GM19438 (cell line): ENCODE data around the gene CAPZA1.
"Not testable (repeated sequence)": the region's sequence is repeated elsewhere in the genome, so short reads cannot be mapped to it uniquely, and the experiment has no call there.

Experiments
- ATAC-seq: cut with Tn5 transposase; IDR thresholded peaks from one replicate; pipeline ENCODE4 v1.9.1; 2021; ENCODE audit warnings: low read depth; ENCODE audit not compliant: unreplicated experiment

CAPZA1 gene

DNA sequence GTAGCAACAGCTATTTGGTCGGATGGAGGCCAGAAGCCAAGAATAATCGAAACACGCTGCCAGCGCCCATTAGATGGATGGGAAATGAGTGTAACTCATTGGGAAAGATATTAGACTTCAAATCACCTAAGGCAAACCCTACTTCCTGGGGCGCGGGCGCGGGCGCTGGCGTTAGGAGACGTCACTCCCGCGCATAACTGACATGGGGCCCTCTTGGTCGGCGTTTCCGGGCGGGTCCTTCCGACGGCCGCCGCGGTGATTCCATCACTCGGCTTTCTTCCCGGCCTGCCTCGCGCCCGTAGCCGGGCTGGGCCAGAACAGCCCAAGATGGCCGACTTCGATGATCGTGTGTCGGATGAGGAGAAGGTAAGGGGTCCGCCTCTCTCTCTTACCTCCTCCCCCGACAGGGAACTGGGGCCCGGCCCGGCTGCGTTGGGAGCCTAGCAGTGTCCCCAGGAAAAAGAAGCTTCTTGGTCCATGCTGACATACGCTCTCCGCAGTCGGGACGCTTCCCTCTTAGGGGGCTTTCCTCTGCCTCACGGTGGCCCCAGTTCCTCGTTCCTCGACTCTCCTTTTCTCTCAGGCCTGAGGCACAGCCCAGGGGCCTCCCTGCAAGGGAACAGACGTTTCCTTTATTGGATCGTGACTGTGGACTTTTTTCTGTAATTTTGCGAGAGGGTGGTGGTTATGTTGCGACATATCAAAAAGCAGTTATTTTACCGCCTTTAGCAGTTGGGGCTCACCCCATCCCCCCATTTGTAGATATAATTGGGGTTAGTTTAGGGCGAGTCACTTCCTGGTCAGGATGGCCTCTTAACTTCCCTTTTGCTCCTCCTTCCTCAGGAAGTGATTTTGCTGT lies at the start of gene CAPZA1:
CAPZA1 (plus strand) TSS at position 315 of the 859 bp plus-strand sequence; CDS start at position 328, 13 bp downstream.
- peak; percentile 82 for ATAC-seq

DNA sequence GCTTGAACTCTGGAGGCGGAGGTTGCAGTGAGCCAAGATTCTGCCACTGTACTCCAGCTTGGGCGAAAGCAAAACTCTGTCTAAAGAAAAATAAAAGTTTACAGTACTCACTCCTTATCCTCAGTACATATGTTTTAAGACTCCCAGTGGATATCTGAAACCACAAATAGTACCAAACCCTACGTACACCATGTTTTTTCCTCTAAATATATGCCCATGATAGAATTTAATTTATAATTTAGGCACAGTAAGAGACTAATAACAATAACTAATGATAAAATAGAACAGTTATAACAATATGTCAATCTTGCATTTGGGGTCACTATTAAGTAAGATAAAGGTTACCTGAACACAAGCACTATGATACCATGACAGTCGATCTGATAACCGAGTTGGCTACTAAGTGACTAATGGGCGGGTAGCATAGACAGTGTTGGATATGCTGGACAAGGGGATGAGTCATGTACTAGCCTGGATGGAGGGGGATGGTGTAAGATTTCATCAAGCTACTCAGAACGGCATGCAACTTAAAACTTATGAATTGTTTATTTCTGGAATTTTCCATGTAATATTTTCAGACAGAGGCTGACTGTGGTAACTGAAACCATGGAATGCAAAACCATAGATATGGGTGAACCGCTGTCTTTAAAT lies 44.4 kb upstream of the CAPZA1 start:
- ATAC-seq: no peak

DNA sequence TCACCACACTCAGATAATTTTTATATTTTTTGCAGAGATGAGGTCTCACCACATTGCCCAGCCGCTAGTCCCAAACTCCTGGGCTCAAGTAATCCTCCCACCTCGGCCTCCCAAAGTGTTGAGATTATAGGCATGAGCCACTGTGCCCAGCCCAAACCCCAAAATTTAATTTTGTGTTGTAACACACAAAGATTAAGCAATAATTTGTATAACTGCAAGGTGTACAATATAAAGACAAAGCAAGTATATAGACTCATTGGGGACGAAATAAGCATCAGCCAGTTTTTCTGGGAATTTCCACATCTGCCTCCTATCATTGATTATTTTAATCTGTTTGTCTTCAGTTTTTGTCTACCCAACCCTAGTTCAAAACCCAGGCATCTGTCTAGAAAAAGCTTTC lies 43.4 kb upstream of the CAPZA1 start:
- no peak for ATAC-seq

DNA sequence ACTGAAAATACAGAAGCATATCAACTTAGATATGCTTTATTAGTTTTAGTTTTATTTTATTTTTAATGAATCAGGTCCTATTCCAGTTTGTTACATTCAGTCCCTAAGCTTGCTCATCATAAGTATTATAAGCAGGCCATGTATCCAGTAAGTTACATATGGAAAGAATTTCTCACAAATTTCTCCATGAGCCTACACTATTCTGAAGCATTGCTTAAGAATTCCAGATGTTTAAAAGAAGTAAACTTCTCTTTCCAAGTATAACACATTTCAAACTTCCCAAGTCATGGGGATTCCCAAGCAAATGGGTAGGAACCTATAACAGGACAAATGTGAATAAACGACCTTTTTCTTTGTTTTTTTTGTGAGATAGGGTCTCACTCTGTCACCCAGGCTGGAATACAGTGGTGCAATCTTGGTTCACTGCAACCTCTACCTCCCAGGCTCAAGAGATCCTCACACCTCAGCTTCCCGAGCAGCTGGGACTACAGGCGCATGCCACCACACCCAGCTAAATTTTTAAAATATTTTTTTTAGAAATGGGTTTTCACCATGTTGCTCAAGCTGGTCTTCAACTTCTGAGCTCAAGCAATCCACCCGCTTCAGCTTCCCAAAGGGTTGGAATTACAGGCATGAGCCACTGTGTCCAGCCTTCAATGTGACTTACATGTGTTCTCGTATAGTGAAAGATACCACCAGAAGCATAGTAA lies 39.7 kb upstream of the CAPZA1 start:
- no peak for ATAC-seq

DNA sequence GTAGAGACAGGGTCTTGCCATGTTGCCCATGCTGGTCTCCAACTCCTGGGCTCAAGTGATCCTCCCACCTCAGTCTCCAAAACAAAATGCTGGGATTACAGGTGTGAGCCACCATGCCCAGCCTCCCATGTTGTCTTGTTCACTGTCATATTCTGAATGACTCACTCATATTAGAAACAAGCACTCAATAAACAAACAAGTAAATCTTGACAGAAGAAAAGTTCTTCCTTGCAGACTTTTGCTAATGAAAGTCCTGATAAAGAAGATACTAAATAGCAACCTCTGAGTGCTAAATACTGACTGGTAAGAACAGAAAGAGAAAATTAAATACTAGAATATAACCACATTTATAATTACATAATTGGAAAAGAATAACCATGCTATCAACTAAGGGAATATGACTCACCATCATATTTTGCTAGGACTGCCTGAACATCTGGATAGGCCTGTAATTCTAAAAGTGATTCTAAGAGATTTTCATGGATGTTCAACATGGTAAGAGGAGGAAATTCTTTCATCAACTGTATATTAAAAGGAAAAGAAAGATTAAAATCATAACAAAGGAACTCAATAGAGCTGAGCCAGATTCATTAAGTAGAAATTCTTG lies 37.9 kb upstream of the CAPZA1 start:
- ATAC-seq: no peak

DNA sequence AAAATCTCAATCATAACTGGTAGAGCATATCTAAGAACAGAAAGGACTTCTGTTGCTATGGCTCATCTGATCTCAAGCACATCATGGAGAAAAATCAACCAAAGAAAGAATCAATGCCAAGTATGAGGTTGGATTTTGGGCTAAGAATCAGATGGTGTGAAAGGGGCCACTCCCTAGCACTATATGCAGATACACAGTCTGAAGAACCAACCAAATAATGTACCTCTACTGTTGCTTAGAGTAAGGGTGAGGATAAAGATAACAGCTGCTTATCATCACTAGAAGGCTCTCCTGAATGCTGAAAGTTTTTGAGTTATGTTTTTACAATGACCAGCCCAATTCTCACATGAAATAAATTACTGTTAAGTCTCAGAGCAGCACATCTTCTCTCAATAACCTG lies 36.3 kb upstream of the CAPZA1 start:
- ATAC-seq: no peak

DNA sequence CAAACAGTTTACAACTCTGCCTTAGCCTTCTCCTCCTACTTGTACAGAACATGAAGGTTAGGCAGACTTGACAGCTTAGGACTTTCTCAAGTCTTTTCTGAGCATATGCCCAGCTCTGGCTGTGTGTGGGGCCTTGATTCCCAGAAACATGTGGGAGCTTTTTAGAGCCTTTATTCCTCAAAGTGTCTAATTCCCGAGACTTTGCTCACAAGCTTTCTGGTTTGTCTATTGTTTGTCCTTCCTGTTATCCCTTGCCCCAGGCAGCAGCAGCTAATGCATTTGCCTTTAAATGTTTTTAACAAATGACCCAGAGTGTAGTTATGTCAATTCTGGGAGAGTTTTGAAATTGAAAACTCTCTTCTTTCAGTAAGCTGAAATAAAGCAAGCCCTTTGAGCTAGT lies 29.9 kb upstream of the CAPZA1 start:
- ATAC-seq: no peak

DNA sequence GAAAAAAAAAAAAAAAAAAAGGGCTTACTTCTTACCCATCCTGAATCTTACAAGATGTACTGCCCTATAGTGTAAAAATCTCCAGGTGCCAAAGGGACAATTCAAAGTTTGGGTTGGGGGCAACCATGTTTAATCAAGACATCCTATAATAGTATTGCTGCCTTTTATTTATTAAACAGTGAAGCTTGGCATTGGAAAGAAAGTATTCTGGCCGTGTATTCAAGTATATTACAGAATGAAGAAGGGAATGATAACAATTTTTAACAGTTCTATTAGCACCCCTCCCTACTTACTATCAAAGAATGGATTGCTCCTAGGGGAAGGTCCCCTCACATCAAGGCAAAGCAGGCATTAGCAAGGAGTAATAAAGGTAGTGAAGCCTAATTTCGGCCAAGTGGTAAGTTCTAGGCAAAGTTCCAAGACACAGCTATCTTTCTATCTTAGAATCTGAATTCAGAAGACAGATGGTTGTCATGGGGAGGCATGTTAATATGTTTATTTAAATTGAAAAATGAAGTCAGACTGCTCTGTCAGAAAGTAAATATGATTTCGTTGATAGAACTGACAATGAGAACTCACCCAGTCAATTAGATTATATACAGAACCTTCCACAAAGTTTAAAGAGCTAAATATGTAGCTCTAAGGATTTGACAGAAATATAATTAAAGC lies 25.3 kb upstream of the CAPZA1 start:
- ATAC-seq: no peak

DNA sequence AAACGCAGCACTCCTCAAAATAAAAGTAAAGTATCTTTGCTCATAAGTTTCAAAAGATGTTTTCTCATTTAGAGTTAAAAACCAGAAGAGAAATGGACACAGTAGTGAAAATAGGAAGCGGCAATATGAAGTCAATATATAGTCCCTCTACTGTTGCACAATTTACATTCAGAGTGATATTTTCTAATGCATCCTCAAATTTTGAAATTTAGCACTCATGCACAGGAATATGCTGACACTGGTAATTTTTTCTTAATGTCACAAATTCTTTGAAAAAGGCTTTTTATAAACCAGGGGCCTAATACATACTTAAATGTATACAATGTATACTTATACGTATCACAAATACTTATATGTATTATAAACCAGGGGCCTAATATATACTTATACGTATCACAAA lies 20.2 kb upstream of the CAPZA1 start:
- ATAC-seq: no peak

DNA sequence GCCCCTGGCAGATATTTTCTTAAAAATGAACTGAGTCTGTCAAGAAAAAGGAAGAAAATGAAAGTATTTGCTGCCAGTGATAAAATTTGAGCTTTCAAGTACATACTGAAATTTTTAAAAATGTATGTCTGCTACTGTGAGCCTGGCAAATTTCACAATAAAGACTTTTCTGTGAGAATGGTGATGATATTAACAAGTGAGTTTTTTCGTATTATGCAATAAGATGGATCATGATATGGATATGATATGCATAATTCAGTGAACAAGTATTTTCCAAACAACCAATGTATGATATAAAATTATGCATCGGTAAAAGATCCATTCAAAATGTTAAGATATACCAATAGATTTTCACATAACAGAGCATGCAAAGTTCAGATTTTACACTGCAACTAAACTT lies 16.6 kb upstream of the CAPZA1 start:
- ATAC-seq: no peak

DNA sequence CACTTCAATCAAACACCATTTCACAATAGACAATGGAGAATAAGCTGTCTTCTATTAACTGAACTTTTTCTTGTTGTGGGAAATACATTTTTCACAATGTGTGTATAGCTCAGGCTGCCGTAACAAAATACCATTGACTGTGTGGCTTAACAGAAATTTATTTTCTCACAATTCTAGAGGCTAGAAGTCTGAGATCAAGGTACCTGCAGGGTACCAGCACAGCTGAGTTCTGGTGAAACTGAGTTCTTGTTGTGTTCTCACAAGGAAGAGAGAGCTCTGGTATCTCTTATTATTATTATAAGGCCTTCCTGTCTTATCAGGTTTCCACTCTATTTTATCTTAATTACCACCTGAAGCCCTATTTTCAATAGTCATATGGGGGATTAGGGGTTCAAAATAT lies 16.1 kb upstream of the CAPZA1 start:
- ATAC-seq: no peak

DNA sequence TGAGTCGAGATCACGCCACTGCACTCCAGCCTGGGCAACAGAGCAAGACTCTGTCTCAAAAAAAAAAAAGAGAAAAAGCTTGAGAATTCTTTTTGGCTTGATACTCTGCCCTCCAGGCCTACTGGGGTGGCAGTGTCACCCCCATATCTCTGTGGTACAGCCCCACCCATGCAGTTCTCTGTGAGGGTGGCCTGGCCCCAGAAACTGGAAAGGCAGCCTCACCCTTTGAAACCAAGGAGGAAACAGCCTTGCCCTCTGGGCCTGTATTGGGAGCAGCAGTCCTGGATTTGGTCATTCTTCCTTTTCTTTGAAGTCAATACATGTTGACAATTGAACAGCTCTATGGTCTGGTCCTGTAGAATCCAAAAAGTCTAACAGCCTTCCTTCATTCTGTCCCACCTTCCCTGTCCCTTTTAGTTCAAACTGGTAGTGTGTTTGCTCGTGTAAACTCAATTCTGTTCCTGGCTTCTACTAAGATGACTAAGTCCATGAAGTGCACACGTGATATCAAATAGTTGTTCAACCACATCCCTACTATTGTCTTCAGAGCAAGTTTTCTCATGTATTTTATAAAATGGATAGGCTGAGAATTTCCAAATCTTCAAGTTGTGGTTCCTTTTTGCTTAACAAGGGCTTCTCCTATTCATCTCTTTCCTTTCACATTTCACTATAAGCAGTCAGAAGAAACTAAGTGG lies 13.9 kb upstream of the CAPZA1 start:
- no peak for ATAC-seq

DNA sequence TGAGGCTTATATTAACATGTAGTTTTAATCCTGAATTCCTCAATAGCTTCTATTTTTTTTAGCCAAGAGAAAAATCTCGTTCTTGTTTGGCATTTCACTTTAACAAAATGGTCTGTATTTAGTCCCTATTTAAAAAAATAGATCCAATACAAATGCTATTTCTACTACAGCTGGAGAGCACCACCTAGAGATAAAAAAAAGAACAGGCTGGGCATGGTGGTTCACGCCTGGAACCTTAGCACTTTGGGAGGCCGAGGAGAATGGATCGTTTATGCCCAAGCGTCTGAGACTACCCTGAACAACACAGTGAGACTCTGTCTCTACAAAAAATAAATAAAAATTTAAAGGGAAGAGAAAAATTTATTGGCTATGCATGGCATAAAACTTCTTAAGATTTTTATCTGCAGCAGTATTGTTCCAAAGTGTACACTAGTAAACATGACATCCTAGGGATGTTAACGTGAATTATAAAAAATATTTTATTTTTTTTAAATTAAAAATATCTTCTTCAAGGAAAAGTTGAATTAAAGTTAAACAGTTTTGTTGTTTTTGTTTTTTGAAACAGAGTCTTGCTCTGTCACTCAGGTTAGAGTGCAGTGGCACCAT lies 5.1 kb upstream of the CAPZA1 start:
- no peak for ATAC-seq

DNA sequence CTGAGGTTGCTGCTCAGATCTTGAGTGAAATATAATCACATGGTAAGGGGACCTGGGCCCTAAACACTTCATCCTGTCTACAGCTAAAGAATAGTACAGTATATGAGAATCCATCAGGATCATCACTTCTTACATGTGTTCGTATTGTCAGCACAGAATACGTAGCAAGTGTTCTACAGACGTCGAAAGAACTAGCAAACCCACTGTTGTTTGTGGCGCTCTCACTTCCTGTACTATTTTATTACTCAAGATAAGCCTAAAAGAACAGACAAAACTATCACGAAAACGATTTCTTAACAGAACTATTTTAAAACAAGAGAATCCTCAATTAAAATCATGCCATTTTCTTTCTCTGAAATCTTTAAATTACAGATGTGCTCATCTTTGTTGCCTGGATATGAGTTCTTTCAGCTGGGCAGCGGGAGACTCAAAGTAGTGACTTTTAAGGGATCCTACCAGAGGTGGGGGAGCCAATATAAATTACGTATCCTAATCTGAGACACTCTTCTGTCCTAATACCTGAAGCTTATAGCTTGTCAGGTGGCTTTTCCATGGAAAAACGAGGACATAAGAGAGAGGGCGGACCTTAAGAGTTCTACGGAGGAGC lies 1.4 kb upstream of the CAPZA1 start:
- no peak for ATAC-seq

DNA sequence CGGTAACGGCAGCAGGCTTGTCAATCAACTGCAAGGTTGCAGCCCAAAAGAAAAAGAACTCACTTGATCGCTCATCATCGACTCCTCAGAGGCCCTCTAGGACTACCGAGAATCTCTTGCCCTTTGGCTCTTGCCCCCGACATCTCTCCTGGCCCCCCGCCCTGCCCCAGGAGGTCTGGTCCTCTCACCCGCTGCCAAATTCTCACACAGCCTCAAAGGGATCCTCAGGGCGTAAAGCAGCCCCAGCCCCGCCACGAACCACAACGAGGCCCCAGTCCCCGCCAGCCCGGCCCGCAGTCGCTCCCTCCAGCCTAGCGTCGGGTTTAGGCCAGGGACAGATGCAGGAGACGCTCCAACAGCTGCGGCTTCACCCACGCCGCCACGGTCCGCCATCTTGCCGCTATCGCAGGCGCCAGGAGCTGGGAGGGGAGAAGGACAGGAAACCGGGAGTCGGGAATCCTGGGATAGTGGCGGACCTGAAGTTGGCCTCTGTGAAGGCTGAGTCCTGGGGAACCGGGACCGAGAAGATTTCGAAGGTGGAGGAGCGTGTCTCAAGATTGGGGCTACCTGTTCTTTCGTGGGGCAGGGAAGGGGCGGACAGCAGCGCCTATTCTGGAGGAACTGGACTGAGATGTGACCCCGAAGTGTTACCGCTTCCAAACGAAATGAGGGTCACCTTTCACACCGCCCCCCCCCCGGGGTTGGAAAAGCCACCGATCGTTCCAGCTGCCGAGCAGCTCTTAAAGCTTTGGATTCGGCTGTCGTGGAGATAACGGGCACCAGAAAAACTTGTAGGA lies 713 bp upstream of the CAPZA1 start, which contains the start of gene ST7L:
ST7L (minus strand) TSS at position 421 of the 797 bp plus-strand sequence; CDS start at position 393, 28 bp downstream.
- no peak for ATAC-seq

DNA sequence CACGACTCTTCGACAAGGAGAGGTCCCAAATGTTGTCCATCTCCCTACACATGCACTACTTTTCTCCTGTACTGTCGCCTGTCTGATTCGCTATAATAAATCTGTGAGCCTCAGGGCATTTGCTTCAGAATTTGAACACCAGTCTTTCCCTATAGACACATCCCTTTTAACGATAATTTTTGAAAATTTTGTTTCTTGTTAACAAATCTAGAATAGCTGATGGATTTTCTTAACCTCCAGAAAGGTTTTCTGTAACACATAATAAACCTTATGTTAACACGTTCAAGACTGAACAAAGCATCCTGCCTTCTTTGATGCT lies 704 bp downstream of the CAPZA1 start:
- ATAC-seq: no peak

DNA sequence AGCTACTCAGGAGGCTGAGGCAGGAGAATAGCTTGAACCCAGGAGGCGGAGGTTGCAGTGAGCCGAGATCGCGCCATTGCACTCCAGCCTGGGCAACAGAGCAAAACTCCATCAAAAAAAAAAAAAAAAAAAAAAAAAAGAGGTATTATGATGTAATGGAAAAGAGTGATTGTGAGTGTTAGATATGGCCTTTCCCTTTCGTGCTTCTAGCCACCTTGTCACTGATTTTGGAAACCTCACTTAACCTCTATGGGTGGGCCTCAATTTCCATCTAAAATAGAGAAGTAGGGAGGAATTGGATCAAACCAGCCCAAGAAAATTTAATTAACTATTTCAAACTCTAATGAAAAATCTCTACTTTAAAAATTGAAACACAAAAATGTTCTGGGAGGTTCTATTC lies 4.9 kb downstream of the CAPZA1 start:
- ATAC-seq: not testable (repeated sequence)

DNA sequence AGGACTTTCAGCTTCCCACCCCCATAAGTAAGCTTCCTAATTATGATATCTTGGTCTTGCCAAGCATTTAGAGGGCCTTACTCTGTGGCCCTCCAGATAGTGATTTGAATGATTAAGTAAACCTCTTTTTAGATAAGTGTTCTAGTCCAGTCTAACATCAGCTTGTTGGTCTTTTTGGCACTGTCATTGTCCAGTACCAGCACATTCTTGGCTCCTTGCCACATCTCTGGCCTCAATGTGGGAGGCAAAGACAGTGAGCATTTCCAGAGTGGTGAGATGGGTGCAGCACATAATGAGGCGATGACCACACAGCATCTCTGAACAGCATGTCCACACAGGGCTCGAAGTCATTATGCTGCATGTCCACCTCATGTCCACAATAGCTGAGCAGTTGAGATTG lies 6.1 kb downstream of the CAPZA1 start:
- ATAC-seq: no peak
